ENCODE results near the gene TACR2. TPM values are rescaled to one million over a fixed set of nuclear protein-coding genes. Genes with fewer than 3 reads are reported as not detected.

The TACR2 gene
- total and polyA plus RNA-seq, 2 of the 13 experiments (the other 11 are each of a cell fraction or from before 2014, with no cell fraction given), result 0.04 TPM; not detected in 1

- peak; percentile 55 for TF ChIP-seq TFDP2 (CRISPR knock-in tag; IDR thresholded peaks at IDR 0.05)
- TF ChIP-seq SRSF4 (IDR thresholded peaks at IDR 0.05; ENCODE audit: low read depth, low read length, poor library complexity, severe bottlenecking), result no peak
- TF ChIP-seq, protein P1, sequence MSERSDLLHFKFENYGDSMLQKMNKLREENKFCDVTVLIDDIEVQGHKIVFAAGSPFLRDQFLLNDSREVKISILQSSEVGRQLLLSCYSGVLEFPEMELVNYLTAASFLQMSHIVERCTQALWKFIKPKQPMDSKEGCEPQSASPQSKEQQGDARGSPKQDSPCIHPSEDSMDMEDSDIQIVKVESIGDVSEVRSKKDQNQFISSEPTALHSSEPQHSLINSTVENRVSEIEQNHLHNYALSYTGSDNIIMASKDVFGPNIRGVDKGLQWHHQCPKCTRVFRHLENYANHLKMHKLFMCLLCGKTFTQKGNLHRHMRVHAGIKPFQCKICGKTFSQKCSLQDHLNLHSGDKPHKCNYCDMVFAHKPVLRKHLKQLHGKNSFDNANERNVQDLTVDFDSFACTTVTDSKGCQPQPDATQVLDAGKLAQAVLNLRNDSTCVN (CRISPR knock-in tag; IDR thresholded peaks at IDR 0.05; ENCODE audit: borderline replicate concordance), result 0 out of 2 replicates have a peak, but pooled peaks have one; percentile 31
- TF ChIP-seq ZBTB4 (CRISPR knock-in tag; IDR thresholded peaks at IDR 0.05; ENCODE audit: borderline replicate concordance), result no peak
- TF ChIP-seq NR2F1 (CRISPR knock-in tag; IDR thresholded peaks at IDR 0.05), result no peak; a peak in 1 of 4 replicates
- TF ChIP-seq ZNF382 (CRISPR knock-in tag; IDR thresholded peaks at IDR 0.05; ENCODE audit: borderline replicate concordance), result no peak
- TF ChIP-seq, protein P2, sequence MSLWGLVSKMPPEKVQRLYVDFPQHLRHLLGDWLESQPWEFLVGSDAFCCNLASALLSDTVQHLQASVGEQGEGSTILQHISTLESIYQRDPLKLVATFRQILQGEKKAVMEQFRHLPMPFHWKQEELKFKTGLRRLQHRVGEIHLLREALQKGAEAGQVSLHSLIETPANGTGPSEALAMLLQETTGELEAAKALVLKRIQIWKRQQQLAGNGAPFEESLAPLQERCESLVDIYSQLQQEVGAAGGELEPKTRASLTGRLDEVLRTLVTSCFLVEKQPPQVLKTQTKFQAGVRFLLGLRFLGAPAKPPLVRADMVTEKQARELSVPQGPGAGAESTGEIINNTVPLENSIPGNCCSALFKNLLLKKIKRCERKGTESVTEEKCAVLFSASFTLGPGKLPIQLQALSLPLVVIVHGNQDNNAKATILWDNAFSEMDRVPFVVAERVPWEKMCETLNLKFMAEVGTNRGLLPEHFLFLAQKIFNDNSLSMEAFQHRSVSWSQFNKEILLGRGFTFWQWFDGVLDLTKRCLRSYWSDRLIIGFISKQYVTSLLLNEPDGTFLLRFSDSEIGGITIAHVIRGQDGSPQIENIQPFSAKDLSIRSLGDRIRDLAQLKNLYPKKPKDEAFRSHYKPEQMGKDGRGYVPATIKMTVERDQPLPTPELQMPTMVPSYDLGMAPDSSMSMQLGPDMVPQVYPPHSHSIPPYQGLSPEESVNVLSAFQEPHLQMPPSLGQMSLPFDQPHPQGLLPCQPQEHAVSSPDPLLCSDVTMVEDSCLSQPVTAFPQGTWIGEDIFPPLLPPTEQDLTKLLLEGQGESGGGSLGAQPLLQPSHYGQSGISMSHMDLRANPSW (CRISPR knock-in tag; IDR thresholded peaks at IDR 0.05; ENCODE audit: borderline replicate concordance), result no peak
- no peak for TF ChIP-seq MATR3 (CRISPR knock-in tag; IDR thresholded peaks at IDR 0.05)
- no peak for TF ChIP-seq ZNF781 (CRISPR knock-in tag; IDR thresholded peaks at IDR 0.05; ENCODE audit: borderline replicate concordance, not compliant biosample characterization)
- 0 out of 2 replicates have a peak, but pooled peaks have one; percentile 21 for TF ChIP-seq ZNF317 (CRISPR knock-in tag; IDR thresholded peaks at IDR 0.05)
- TF ChIP-seq ZBTB20 (CRISPR knock-in tag; IDR thresholded peaks at IDR 0.05; ENCODE audit: borderline replicate concordance, low read depth), result no peak
- no peak for TF ChIP-seq NR1H2 (CRISPR knock-in tag; IDR thresholded peaks at IDR 0.05; ENCODE audit: borderline replicate concordance, low read depth)
- no peak for TF ChIP-seq PCBP1 (IDR thresholded peaks at IDR 0.05; ENCODE audit: borderline replicate concordance, low read depth, low read length)
- TF ChIP-seq ZNF383 (CRISPR knock-in tag; IDR thresholded peaks at IDR 0.05; ENCODE audit: borderline replicate concordance), result no peak
- TF ChIP-seq, protein P3, sequence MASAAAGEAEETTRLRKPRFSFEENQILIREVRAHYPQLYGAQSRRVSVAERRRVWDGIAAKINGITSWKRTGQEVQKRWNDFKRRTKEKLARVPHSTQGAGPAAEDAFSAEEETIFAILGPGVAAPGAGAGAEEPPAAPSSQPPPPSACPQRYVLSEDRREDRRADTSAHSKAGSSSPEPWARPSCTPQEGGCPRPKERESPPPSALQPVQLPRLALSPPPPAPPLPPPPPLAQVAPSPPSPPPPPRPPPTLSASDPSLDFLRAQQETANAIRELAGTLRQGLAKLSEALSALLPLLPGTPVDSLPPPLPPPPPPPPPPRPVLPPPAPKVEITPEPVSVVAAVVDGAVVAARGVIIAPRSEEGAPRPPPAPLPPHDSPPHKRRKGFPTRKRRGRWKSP (CRISPR knock-in tag; IDR thresholded peaks at IDR 0.05), result peak; percentile 76; the same call in 1 of the 2 replicates
- TF ChIP-seq KAT7 (CRISPR knock-in tag; IDR thresholded peaks at IDR 0.05; ENCODE audit: borderline replicate concordance), result no peak
These were observed 9.0 kb upstream of the TACR2 start (continued) for GRCh38 chr10:69425511-69426298.

Measured in HepG2 (cell line).